ENCODE measurements around the gene EP300. TPM values are rescaled to one million over a fixed set of nuclear protein-coding genes. Genes with fewer than 3 reads are reported as not detected.
"Not testable (repeated sequence)": the region's sequence is repeated elsewhere in the genome, so short reads cannot be mapped to it uniquely, and the experiment has no call there.

EP300 gene
- total RNA-seq, 1 experiment from 2014 or later = 32.8 TPM

GRCh38 chr22:41106122-41106968 is 14.0 kb downstream of the EP300 start:
- Histone ChIP-seq H3K36me3 (replicated peaks; ENCODE audit: control insufficient read depth, insufficient read depth, low read length) (no peaks in the 10 kb centered on the region; the same call in 1 of the 2 replicates), H3K27me3 (ENCODE audit: control insufficient read depth, insufficient read depth, low read length) (no peaks in the 10 kb centered on the region), H3K4me3 (ENCODE audit: insufficient read depth, low read depth, low read length) (no peak overlapping the region)
- no peak for DNase-seq

GRCh38 chr22:41106969-41107325 is 14.6 kb downstream of the EP300 start:
- H3K4me3 ChIP-seq (ENCODE audit: insufficient read depth, low read depth, low read length); H3K27me3 ChIP-seq (ENCODE audit: control insufficient read depth, insufficient read depth, low read length); DNase-seq; H3K36me3 ChIP-seq (replicated peaks; ENCODE audit: control insufficient read depth, insufficient read depth, low read length): not testable (repeated sequence)

- no peak for DNase-seq
- no peaks in the 10 kb centered on the region for H3K27me3 ChIP-seq (ENCODE audit: control insufficient read depth, insufficient read depth, low read length)
- H3K4me3 ChIP-seq (ENCODE audit: insufficient read depth, low read depth, low read length) = no peak overlapping the region
- no peaks in the 10 kb centered on the region; the same call in none of the 2 replicates for H3K36me3 ChIP-seq (replicated peaks; ENCODE audit: control insufficient read depth, insufficient read depth, low read length)
Measured at GRCh38 chr22:41110968-41111367, 18.6 kb downstream of the EP300 start.

- H3K4me3 ChIP-seq (ENCODE audit: insufficient read depth, low read depth, low read length) = no peak overlapping the region
- H3K36me3 ChIP-seq (replicated peaks; ENCODE audit: control insufficient read depth, insufficient read depth, low read length) = peaks cover 16% of the 10 kb centered on the region
- no peaks in the 10 kb centered on the region for H3K27me3 ChIP-seq (ENCODE audit: control insufficient read depth, insufficient read depth, low read length)
- DNase-seq = no peak
Measured at GRCh38 chr22:41116342-41116741, 23.9 kb downstream of the EP300 start.

- Histone ChIP-seq H3K36me3 (replicated peaks; ENCODE audit: control insufficient read depth, insufficient read depth, low read length) (peaks cover 16% of the 10 kb centered on the region), H3K4me3 (ENCODE audit: insufficient read depth, low read depth, low read length) (no peak overlapping the region), H3K27me3 (ENCODE audit: control insufficient read depth, insufficient read depth, low read length) (no peaks in the 10 kb centered on the region)
- DNase-seq = no peak
Measured at GRCh38 chr22:41117127-41117965, 25.0 kb downstream of the EP300 start.

GRCh38 chr22:41123151-41123550 is 30.8 kb downstream of the EP300 start:
- DNase-seq = no peak
- peaks cover 23% of the 10 kb centered on the region for H3K36me3 ChIP-seq (replicated peaks; ENCODE audit: control insufficient read depth, insufficient read depth, low read length)
- H3K27me3 ChIP-seq (ENCODE audit: control insufficient read depth, insufficient read depth, low read length) = no peaks in the 10 kb centered on the region
- no peak overlapping the region for H3K4me3 ChIP-seq (ENCODE audit: insufficient read depth, low read depth, low read length)

GRCh38 chr22:41124086-41124485 is 31.7 kb downstream of the EP300 start:
- no peak for DNase-seq
- no peaks in the 10 kb centered on the region for H3K27me3 ChIP-seq (ENCODE audit: control insufficient read depth, insufficient read depth, low read length)
- peaks cover 22% of the 10 kb centered on the region for H3K36me3 ChIP-seq (replicated peaks; ENCODE audit: control insufficient read depth, insufficient read depth, low read length)
- H3K4me3 ChIP-seq (ENCODE audit: insufficient read depth, low read depth, low read length) = no peak overlapping the region

- H3K36me3 ChIP-seq (replicated peaks; ENCODE audit: control insufficient read depth, insufficient read depth, low read length) = peaks cover 35% of the 10 kb centered on the region
- no peak overlapping the region for H3K4me3 ChIP-seq (ENCODE audit: insufficient read depth, low read depth, low read length)
- no peak for DNase-seq
- H3K27me3 ChIP-seq (ENCODE audit: control insufficient read depth, insufficient read depth, low read length) = no peaks in the 10 kb centered on the region
Measured at GRCh38 chr22:41127451-41127850, 35.1 kb downstream of the EP300 start.

GRCh38 chr22:41128606-41129005 is 36.2 kb downstream of the EP300 start:
- Histone ChIP-seq H3K4me3 (ENCODE audit: insufficient read depth, low read depth, low read length) (no peak overlapping the region), H3K36me3 (replicated peaks; ENCODE audit: control insufficient read depth, insufficient read depth, low read length) (peaks cover 38% of the 10 kb centered on the region), H3K27me3 (ENCODE audit: control insufficient read depth, insufficient read depth, low read length) (no peaks in the 10 kb centered on the region)
- DNase-seq = no peak

- no peak overlapping the region for H3K4me3 ChIP-seq (ENCODE audit: insufficient read depth, low read depth, low read length)
- peaks cover 41% of the 10 kb centered on the region for H3K36me3 ChIP-seq (replicated peaks; ENCODE audit: control insufficient read depth, insufficient read depth, low read length)
- no peaks in the 10 kb centered on the region for H3K27me3 ChIP-seq (ENCODE audit: control insufficient read depth, insufficient read depth, low read length)
- DNase-seq = no peak
Measured at GRCh38 chr22:41132550-41132949, 40.2 kb downstream of the EP300 start.

GRCh38 chr22:41140365-41140957 is 48.1 kb downstream of the EP300 start:
- no peaks in the 10 kb centered on the region for H3K27me3 ChIP-seq (ENCODE audit: control insufficient read depth, insufficient read depth, low read length)
- H3K36me3 ChIP-seq (replicated peaks; ENCODE audit: control insufficient read depth, insufficient read depth, low read length) = peaks cover 50% of the 10 kb centered on the region
- no peak overlapping the region for H3K4me3 ChIP-seq (ENCODE audit: insufficient read depth, low read depth, low read length)
- DNase-seq = no peak

- H3K27me3 ChIP-seq (ENCODE audit: control insufficient read depth, insufficient read depth, low read length); H3K4me3 ChIP-seq (ENCODE audit: insufficient read depth, low read depth, low read length); DNase-seq: not testable (repeated sequence)
- H3K36me3 ChIP-seq (replicated peaks; ENCODE audit: control insufficient read depth, insufficient read depth, low read length) = peaks cover 52% of the 10 kb centered on the region
Measured at GRCh38 chr22:41145921-41146320, 53.5 kb downstream of the EP300 start.

GRCh38 chr22:41146573-41146972 is 54.2 kb downstream of the EP300 start:
- H3K27me3 ChIP-seq (ENCODE audit: control insufficient read depth, insufficient read depth, low read length) = no peaks in the 10 kb centered on the region
- no peak for DNase-seq
- peaks cover 52% of the 10 kb centered on the region for H3K36me3 ChIP-seq (replicated peaks; ENCODE audit: control insufficient read depth, insufficient read depth, low read length)
- no peak overlapping the region for H3K4me3 ChIP-seq (ENCODE audit: insufficient read depth, low read depth, low read length)

GRCh38 chr22:41147722-41148121 is 55.3 kb downstream of the EP300 start:
- Histone ChIP-seq H3K36me3 (replicated peaks; ENCODE audit: control insufficient read depth, insufficient read depth, low read length) (peaks cover 54% of the 10 kb centered on the region), H3K4me3 (ENCODE audit: insufficient read depth, low read depth, low read length) (no peak overlapping the region), H3K27me3 (ENCODE audit: control insufficient read depth, insufficient read depth, low read length) (no peaks in the 10 kb centered on the region)
- peak; percentile 30 for DNase-seq

GRCh38 chr22:41152902-41153301 is 60.5 kb downstream of the EP300 start:
- Histone ChIP-seq H3K36me3 (replicated peaks; ENCODE audit: control insufficient read depth, insufficient read depth, low read length) (peaks cover 68% of the 10 kb centered on the region), H3K4me3 (ENCODE audit: insufficient read depth, low read depth, low read length) (no peak overlapping the region), H3K27me3 (ENCODE audit: control insufficient read depth, insufficient read depth, low read length) (no peaks in the 10 kb centered on the region)
- DNase-seq = no peak
